DLD1 (cell line): ENCODE results near the gene INSL3.
"Not testable (repeated sequence)": the region's sequence is repeated elsewhere in the genome, so short reads cannot be mapped to it uniquely, and the experiment has no call there.

Experiments
- in situ Hi-C: cut with HindIII; loops from 2 replicates; pipeline ENCODE4 v1.10.0; 2017; ENCODE audit warnings: low sequenced_read_pairs

INSL3 gene

DNA sequence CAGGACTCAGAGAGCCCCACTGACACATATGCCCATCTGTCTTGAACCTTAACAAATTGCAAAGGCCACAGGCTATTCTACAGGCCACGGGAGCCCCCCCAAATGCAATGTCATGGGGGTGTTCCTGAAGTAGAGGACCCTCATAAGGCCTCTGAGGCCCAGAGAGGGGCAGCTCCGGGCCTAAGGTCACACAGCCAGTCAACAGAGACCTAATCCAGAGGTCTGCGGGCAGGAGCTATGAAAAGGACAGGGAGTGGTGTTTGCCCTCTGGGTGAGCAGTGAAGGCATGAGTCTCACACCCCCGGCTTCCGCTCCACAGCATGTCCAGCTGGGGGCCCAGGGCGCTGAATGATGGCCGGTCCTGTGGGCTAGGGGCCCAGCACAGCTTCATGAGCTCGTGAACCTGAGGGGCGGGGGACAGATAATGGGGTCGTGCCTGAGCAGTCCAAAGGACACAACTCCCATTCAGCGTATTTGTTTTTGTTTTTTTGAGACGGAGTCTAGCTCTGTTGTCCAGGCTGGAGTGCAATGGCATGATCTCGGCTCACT is 5.3 kb upstream of the INSL3 start:
- in situ Hi-C loops = no loop called here

GRCh38 chr19:17824339-17824738 is 3.0 kb upstream of the INSL3 start:
- in situ Hi-C loops = no loop called here

DNA sequence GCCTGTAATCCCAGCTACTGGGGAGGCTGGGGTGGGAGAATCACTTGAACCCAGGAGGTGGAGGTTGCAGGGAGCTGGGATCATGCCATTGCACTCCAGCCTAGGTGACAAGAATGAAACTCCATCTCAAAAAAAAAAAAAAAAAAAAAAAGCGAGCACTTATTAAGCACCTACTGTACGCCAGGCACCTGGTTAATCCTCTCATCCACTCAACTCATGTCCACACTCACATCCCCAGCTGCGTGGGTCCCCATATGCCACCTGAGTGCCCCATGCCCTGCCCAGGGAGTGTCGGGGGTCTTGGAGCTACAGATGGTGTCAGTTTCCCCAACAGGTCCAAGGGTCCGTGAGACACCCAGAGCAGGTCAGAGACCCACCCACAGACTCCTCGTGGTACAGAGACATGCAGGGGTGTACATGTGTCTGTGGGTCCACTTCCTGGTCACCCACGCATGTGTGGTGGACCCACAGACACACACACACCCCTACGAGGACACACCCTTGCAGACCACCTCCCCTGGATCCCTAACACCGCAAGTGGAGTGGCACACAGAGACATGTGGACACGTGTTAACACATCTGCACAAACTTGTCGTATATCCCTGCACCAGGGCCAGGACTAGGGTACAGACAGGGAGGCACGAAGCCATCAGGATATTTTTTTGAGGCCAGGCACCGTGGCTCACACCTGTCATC is 3.5 kb downstream of the INSL3 start:
- in situ Hi-C loops = no loop called here

- in situ Hi-C loops = no loop called here
These were observed 9.2 kb downstream of the INSL3 start for GRCh38 chr19:17812099-17812498.

DNA sequence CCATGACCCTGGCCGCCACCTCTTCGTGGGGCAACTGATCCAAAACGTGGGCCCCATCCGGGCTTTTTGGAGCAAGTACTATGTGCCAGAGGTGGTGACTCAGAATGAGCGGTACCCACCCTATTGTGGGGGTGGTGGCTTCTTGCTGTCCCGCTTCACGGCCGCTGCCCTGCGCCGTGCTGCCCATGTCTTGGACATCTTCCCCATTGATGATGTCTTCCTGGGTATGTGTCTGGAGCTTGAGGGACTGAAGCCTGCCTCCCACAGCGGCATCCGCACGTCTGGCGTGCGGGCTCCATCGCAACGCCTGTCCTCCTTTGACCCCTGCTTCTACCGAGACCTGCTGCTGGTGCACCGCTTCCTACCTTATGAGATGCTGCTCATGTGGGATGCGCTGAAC is 9.6 kb downstream of the INSL3 start:
- in situ Hi-C loops = no loop called here

GRCh38 chr19:17811103-17811502 is 10.2 kb downstream of the INSL3 start:
- in situ Hi-C loops = no loop called here

DNA sequence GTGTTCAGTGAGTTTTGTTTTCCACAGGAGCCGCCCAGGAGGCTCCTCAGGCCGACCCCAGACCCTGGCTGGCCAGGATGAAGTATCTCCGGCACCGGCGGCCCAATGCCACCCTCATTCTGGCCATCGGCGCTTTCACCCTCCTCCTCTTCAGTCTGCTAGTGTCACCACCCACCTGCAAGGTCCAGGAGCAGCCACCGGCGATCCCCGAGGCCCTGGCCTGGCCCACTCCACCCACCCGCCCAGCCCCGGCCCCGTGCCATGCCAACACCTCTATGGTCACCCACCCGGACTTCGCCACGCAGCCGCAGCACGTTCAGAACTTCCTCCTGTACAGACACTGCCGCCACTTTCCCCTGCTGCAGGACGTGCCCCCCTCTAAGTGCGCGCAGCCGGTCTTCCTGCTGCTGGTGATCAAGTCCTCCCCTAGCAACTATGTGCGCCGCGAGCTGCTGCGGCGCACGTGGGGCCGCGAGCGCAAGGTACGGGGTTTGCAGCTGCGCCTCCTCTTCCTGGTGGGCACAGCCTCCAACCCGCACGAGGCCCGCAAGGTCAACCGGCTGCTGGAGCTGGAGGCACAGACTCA is 13.5 kb downstream of the INSL3 start:
- in situ Hi-C loops = no loop called here

DNA sequence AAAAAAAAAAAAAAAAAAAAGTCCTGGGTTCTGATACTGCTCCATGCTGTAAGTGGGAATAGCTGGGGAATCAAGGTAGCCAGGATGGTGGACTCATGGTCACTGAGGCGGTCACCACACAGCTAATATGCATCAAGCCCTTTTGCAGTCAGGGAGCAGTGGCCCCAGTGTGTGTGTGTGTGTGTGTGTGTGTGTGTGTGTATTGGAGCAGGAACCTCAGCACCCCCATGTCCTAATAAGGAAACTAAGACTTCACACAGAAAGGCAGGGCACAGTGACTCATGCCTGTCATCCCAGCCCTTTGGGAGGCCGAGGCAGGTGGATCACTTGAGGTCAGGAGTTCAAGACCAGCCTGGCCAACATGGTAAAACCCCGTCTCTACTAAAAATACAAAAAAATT is 14.4 kb downstream of the INSL3 start:
- in situ Hi-C loops = no loop called here

GRCh38 chr19:17805427-17805826 is 15.9 kb downstream of the INSL3 start:
- in situ Hi-C loops = no loop called here

DNA sequence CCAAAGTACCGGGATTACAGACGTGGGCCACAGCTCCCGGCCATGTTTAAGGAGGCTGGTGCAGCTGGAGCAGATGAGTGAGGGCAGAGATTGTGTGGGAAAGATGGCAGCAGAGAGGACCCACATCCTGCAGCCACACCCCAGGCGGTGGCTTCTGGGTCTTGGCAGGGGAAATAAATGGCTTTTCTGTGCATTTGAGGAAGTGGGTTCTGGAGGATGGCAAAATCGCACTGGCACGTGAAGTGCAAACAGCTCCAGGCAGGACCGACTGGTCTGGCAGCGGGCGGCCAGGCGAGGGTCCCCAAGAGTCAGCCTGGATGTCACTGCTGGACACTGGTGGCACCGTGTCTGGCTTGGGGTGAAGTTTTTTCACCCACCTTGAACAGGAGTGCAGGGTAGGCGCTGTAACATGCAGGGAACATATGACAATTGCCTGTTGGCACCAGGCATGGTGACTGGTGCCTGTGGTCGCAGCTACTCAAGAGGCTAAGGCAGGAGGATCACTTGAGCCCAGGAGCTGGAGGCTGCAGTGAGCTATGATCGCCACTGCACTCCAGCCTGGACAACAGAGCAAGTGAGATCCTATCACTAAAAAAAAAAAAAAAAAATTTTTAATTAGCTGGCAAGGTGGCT is 17.9 kb downstream of the INSL3 start:
- in situ Hi-C loops = no loop called here

DNA sequence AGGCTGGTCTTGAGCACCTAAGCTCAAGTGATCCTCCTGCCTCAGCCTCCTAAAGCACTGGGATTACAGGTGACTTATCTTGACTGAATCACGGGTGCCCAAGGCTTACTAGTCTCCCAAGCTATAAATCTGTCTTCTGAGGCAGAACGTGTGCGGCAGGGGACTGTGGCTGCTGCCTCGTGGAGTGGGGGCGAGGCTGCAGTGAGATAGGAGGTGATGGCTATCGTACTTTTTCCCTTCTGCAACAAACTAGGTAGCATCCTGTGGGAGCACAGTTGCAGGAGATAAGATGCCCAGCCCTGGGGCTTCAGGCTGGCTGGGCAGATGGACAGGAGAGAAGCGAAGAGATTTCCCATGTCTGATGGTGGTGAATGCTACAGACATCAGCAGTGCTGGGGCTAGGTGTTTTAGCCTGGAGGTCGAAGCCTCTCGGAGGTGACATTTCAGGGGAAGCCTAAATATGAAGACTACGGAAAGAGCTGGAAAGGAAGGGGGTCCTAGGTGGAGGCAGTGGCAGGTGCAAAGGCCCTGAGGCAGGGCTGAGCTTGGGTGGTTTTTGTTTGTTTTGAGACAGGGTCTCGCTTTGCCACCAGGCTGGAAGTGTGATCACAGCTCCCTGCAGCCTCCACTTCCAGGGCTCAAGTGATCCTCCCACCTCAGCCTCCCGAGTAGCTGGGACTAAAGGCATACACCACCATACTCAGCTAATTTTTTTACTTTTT is 19.0 kb downstream of the INSL3 start:
- in situ Hi-C loops = no loop called here

- in situ Hi-C loops = not testable (repeated sequence)
These were observed 22.7 kb downstream of the INSL3 start for GRCh38 chr19:17798599-17798998.

GRCh38 chr19:17797424-17798201 is 23.7 kb downstream of the INSL3 start:
- in situ Hi-C loops = no loop called here

- in situ Hi-C loops = no loop called here
These were observed 24.4 kb downstream of the INSL3 start for GRCh38 chr19:17796838-17797423.

- in situ Hi-C loops = no loop called here
These were observed 25.1 kb downstream of the INSL3 start for GRCh38 chr19:17796013-17796837.

DNA sequence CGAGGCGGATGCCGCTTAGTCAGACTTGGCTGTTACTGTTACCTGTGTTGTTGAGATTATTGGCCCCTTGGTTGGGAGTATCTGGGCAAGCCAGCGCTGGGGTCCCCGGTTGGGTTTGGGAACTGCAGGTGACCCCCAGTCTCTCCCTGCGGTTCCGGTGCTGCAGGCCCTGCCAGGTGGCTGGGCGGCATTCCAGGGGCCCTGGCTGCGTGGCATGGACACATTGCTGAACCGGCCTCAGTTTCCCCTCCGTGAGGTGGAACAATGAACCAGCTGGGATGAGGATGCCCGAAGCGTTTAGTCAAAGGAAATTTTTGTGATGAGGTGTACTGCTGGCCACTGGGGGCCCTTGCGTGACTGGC is 25.8 kb downstream of the INSL3 start:
- in situ Hi-C loops = no loop called here

DNA sequence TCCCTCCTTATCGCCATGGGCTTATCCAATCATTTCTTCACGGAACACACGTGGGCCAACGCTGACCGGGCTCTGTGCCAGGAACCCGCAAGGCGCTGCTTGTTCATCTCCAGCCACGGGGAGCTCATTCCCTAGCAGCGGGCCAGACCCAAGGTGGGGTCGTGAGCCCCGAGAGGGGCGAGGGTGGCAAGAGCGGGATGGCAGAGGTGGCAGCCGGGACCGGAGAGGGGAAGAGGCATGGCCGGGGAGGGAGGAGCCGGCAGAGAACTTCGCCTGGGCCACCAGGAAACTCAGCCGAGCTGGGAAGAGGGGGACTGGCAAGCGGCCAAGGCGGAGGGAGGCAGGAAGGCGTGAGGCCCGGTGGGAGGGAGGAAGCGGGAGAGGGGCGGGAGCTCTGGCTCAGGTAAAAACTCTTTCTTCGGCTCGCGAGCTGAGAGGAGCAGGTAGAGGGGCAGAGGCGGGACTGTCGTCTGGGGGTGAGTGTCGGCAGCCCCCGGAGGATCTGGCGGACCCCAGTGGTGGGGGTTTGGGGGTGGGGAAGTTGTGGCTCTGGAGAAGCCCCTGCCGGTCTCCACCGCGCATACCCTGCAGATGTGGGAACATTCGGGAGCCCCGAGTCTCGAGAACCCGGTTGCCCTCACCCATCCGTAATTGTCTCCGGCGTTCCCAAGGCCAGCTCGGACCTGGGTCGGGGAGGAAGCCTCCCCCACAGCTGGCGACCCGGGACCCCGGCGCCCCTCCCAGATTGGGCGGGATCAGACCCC is 26.4 kb downstream of the INSL3 start, which contains the start of gene B3GNT3:
Gene B3GNT3 (plus strand): TSS at position 408 of the 764 bp plus-strand sequence. CDS start 12,670 bp downstream, outside the sequence.
- in situ Hi-C loops = no loop called here

- in situ Hi-C loops = no loop called here
These were observed 26.9 kb downstream of the INSL3 start for GRCh38 chr19:17794412-17794730.
